Gastrocnemius medialis (tissue), 4 donors: ENCODE results near the gene TMPRSS9. TPM values are rescaled to one million over a fixed set of nuclear protein-coding genes. Genes with fewer than 3 reads are reported as not detected.

Source experiments
- ATAC-seq, 2 donors: fragments of 150-250 bp; one replicate each; pipeline ENCODE4 v1.9.1; 2016
- DNase-seq, 2 donors: peaks; one replicate each; pipeline ENCODE4 v3.0.0-alpha.2; 2019
- H3K27ac ChIP-seq, 4 donors: fragments of 200-600 bp; sonication (generic); 1 replicate in 1 of 4; 2 replicates in 3 of 4; pipeline ENCODE4 v1.5.1; 2016 to 2018; ENCODE audit warnings: mild to moderate bottlenecking in 2 of 4, moderate library complexity in 1 of 4
- H3K27me3 ChIP-seq, 3 donors: fragments of 200-600 bp; sonication (generic) in 2 of 3; 1 replicate in 1 of 3; 2 replicates in 2 of 3; pipeline versions ENCODE4 v1.5.1 to v1.6.0; 2016 to 2019; ENCODE audit warnings: mild to moderate bottlenecking in 1 of 3, moderate library complexity in 1 of 3
- H3K36me3 ChIP-seq, 2 donors: fragments of 200-600 bp; sonication (generic) in 1 of 2; one replicate each; pipeline ENCODE4 v1.5.1; 2017 to 2018
- H3K4me1 ChIP-seq, 2 donors: fragments of 200-600 bp; sonication (generic) in 1 of 2; one replicate each; pipeline ENCODE4 v1.5.1; 2016 to 2017; ENCODE audit warnings: mild to moderate bottlenecking in 2 of 2
- H3K4me3 ChIP-seq, 4 donors: fragments of 200-600 bp; sonication (generic) in 3 of 4; 1 replicate in 1 of 4; 2 replicates in 3 of 4; pipeline ENCODE4 v1.5.1; 2016 to 2019; ENCODE audit warnings: mild to moderate bottlenecking in 2 of 4
- H3K9me3 ChIP-seq, 3 donors: fragments of 200-600 bp; sonication (generic) in 2 of 3; 1 replicate in 1 of 3; 2 replicates in 2 of 3; pipeline ENCODE4 v1.5.1; 2016 to 2019
- CTCF ChIP-seq, 5 experiments: fragments of 450-650 bp in 3 of 5; fragments of 200-600 bp in 2 of 5; sonication (generic) in 2 of 5; IDR thresholded peaks in 4 of 5; conservative IDR thresholded peaks in 1 of 5; 1 replicate in 4 of 5; 2 replicates in 1 of 5; pipeline ENCODE4 v1.5.1; 2016 to 2019; ENCODE audit warnings: antibody characterized with exemption in 5 of 5, mild to moderate bottlenecking in 3 of 5, moderate library complexity in 3 of 5
- POLR2A ChIP-seq, 2 donors: fragments of 450-650 bp; IDR thresholded peaks; one replicate each; pipeline ENCODE4 v1.6.1; 2017; ENCODE audit warnings: antibody characterized with exemption in 2 of 2, mild to moderate bottlenecking in 2 of 2, moderate library complexity in 2 of 2
- in situ Hi-C, 4 donors: fragments of 200-750 bp; cut with MboI; loops; one replicate each; pipeline versions ENCODE4 v1.15.0 to v1.8.0; 2017; ENCODE audit warnings: low sequenced_read_pairs in 4 of 4
- intact Hi-C: fragments of 100-400 bp; cut with DNase I; formaldehyde crosslinking; loops from one replicate; pipeline ENCODE4 v1.15.1; 2023; ENCODE audit warnings: low total_unique reads
- total RNA-seq, 4 donors: library from RNA; depleted of rRNA; stranded (reverse); fragments of >200 nt; gene quantifications; one replicate each; pipeline versions ENCODE4 v1.1.0 to v1.2.3, GENCODE V29; 2016

Gene TMPRSS9
- total RNA-seq: not detected

GRCh38 chr19:2359992-2360685 lies at the start of gene TMPRSS9:
Gene TMPRSS9 (plus strand): TSS chr19:2360265. CDS start chr19:2389786, 29,521 bp downstream.
- H3K36me3 ChIP-seq: no peaks in the 10 kb centered on the region
- H3K27me3 ChIP-seq: peaks cover 28 to 43% (median 40%) of the 10 kb centered on the region in 3 donors
- TF ChIP-seq CTCF (IDR thresholded peaks at IDR 0.05 in 4 of 5, conservative IDR thresholded peaks at IDR 0.05 in 1 of 5): no peak
- TF ChIP-seq POLR2A (IDR thresholded peaks at IDR 0.05): no peak
- no peak within 1 kb of the TSS for H3K4me3 ChIP-seq
- no peak within 1 kb of the TSS for H3K27ac ChIP-seq
- in situ Hi-C loops (no loop called here), intact Hi-C loops (no loop called here)
- H3K4me1 ChIP-seq: peaks cover 0 to 6% of the 10 kb centered on the region in 2 donors
- no peaks in the 10 kb centered on the region for H3K9me3 ChIP-seq
- ATAC-seq (no peak), DNase-seq (no peak)

DNA sequence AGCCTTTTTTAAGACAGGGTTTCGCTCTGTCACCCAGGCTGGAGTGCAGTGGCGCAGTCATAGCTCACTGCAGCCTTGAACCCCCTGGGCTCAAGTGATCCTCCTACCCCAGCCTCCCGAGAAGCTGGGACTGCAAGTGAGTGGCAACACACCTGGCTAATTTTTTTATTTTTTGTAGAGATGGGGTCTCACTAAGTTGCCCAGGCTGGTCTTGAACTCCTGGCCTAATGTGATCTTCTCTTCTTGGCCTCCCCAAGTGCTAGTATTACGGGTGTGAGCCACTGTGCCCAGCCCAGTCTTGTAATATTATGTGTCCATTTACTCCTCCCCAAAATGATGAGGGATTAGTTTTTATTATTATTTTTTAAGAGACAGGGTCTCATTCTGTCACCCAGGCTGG lies 49.0 kb upstream of the TMPRSS9 start:
- Histone ChIP-seq H3K36me3 (no peaks in the 10 kb centered on the region), H3K4me3 (no peak overlapping the region), H3K9me3 (no peaks in the 10 kb centered on the region), H3K27ac (no peak overlapping the region), H3K4me1 (peaks cover 0 to 4% of the 10 kb centered on the region in 2 donors), H3K27me3 (peaks cover 22 to 33% (median 28%) of the 10 kb centered on the region in 3 donors)
- in situ Hi-C loops (no loop called here), intact Hi-C loops (no loop called here)
- TF ChIP-seq POLR2A (IDR thresholded peaks at IDR 0.05) (no peak), CTCF (IDR thresholded peaks at IDR 0.05 in 4 of 5, conservative IDR thresholded peaks at IDR 0.05 in 1 of 5) (no peak)
- DNase-seq (no peak), ATAC-seq (no peak)

GRCh38 chr19:2312820-2313501 lies 47.1 kb upstream of the TMPRSS9 start:
- intact Hi-C loops: no loop called here
- in situ Hi-C loops: no loop called here

DNA sequence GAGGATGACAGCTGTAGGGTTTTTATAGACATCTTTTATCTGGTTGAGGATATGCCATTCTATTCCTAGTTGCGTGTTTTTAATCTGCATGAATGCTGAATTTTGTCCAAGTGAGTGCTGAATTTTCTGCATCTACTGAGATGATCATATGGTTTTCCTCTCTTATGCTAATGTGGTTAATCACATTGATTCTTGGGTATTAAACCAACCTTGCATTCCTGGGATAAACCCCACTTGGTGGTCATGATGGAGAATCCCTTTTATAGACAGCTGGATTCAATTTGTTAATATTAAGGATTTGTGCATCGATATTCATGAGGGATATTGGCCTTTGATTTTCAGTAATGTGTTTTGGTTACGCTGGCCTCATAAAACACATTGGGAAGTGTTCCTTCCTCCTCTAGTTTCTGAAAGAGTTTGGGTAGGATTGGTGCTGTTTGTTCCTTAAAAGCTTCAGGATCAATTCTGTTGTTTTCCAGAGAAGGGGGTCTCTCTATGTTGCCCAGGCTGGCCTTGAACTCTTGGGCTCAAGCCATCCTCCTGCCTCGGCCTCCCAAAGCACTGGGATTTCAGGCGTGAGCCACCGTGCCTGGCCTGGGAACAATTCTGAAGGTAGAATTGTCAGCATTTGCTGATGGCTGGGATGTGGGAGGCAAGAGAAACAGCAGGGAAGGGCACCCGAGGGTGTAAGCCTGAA lies 44.8 kb upstream of the TMPRSS9 start:
- no peaks in the 10 kb centered on the region for H3K36me3 ChIP-seq
- TF ChIP-seq CTCF (IDR thresholded peaks at IDR 0.05 in 4 of 5, conservative IDR thresholded peaks at IDR 0.05 in 1 of 5) (no peak), POLR2A (IDR thresholded peaks at IDR 0.05) (no peak)
- in situ Hi-C loops (no loop called here), intact Hi-C loops (loop anchor here (5.0 kb wide), 1 partner anchor 38 kb away; no protein-coding TSS in a partner anchor)
- ATAC-seq: no peak
- H3K9me3 ChIP-seq: no peaks in the 10 kb centered on the region
- no peak overlapping the region for H3K4me3 ChIP-seq
- DNase-seq: no peak
- H3K27me3 ChIP-seq: peaks cover 7 to 14% (median 8%) of the 10 kb centered on the region in 3 donors
- no peaks in the 10 kb centered on the region for H3K4me1 ChIP-seq
- H3K27ac ChIP-seq: no peak overlapping the region

More at GRCh38 chr19:2312820-2313501, 47.1 kb upstream of the TMPRSS9 start:
- no peak for ATAC-seq
- TF ChIP-seq POLR2A (IDR thresholded peaks at IDR 0.05): no peak
- no peak for TF ChIP-seq CTCF (IDR thresholded peaks at IDR 0.05 in 4 of 5, conservative IDR thresholded peaks at IDR 0.05 in 1 of 5)
- H3K36me3 ChIP-seq: no peaks in the 10 kb centered on the region
- H3K27ac ChIP-seq: no peak overlapping the region
- H3K4me1 ChIP-seq: peaks cover 0 to 4% of the 10 kb centered on the region in 2 donors
- H3K9me3 ChIP-seq: no peaks in the 10 kb centered on the region
- peaks cover 12 to 18% (median 16%) of the 10 kb centered on the region in 3 donors for H3K27me3 ChIP-seq
- no peak for DNase-seq
- no peak overlapping the region for H3K4me3 ChIP-seq
